IPS DF 6.9 (cell line): Measurements from ENCODE around the gene MAPK11.

ENCODE experiments used
- DNase-seq: peaks from one replicate; pipeline ENCODE4 v3.0.0-alpha.2; 2013; ENCODE audit warnings: low read depth, low spot score
- H3K27ac ChIP-seq: one replicate; pipeline ENCODE4 v1.5.1; 2013; ENCODE audit warnings: low read length, control low read depth
- H3K27me3 ChIP-seq: 2 replicates; pipeline ENCODE4 v1.6.1; 2013; ENCODE audit warnings: mild to moderate bottlenecking, low read length; ENCODE audit not compliant: control insufficient read depth, insufficient read depth
- H3K36me3 ChIP-seq: 2 replicates; pipeline ENCODE4 v1.6.1; 2013; ENCODE audit warnings: low read length; ENCODE audit not compliant: control insufficient read depth, insufficient read depth
- H3K4me1 ChIP-seq: 2 replicates; pipeline ENCODE4 v1.6.1; 2013; ENCODE audit warnings: low read length; ENCODE audit not compliant: control insufficient read depth, insufficient read depth
- H3K4me3 ChIP-seq: 2 replicates; pipeline ENCODE4 v1.5.1; 2013; ENCODE audit warnings: mild to moderate bottlenecking, low read length
- H3K9me3 ChIP-seq: 2 replicates; pipeline ENCODE4 v1.6.1; 2013; ENCODE audit warnings: low read length, inconsistent platforms; ENCODE audit not compliant: control insufficient read depth, insufficient read depth
- WGBS: extraction: QIAGEN DNeasy Blood & Tissue Kit; methylation state at CpG from one replicate; pipeline ENCODE4 v1.1.7; 2013; ENCODE audit warnings: mixed read lengths, missing lambda C conversion rate; ENCODE audit not compliant: insufficient read length, insufficient coverage; 5-methylcytosine and 5-hydroxymethylcytosine counted together

MAPK11 gene

DNA sequence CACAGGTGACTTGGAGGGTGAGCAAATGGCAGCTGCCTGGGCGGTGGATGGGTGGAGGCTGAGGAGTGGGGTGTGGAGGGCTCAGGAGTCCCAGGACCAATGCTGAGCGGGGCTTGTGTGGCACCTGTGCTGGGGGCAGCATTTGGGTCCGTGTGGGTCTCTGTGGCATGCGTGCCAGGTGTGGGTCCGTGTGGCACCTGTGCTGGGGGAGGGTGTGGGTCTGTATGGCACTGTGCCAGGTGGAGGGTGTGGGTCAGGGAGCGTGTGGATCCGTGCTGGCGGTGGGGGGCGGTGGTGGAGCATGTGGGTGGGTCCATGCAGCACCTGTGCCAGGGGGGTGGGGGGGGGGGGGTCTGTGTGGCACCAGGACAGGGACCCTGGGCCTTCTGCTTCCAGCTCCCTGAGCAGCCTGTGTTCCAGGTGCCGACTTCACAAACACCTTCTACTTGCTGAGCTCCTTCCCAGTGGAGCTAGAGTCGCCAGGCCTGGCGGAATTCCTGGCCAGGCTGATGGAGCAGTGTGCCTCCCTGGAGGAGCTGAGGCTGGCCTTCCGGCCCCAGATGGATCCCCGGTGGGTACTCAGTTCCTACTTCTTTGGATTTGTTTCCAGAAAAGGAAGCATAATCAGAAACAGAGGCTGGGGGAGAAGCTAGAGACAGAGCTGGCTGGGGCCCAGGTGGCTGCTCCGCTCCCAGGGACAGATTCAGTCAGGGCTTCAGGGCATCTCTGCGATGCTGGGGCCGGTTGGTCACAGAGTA lies 54.7 kb downstream of the MAPK11 start:
- Histone ChIP-seq H3K9me3 (no peaks in the 10 kb centered on the region), H3K27ac (no peak overlapping the region), H3K4me3 (no peak overlapping the region), H3K36me3 (peaks cover 31% of the 10 kb centered on the region), H3K4me1 (peaks cover 1% of the 10 kb centered on the region; the same call in 1 of the 2 replicates), H3K27me3 (no peaks in the 10 kb centered on the region)
- no CpG with 5 or more reads among the region's 17 CpGs for WGBS
- DNase-seq: no peak
